Esophagus squamous epithelium (tissue), 5 donors: ENCODE data around the gene LEO1. TPM values are rescaled to one million over a fixed set of nuclear protein-coding genes. Genes with fewer than 3 reads are reported as not detected.

Experiments used
- DNase-seq: peaks from one replicate; lab custom pipeline; 2025; lab: John Stamatoyannopoulos, UW
- H3K27ac ChIP-seq, 4 donors: fragments of 200-600 bp; sonication (generic); one replicate each; pipeline ENCODE4 v1.5.1; 2016 to 2019; ENCODE audit warnings: mild to moderate bottlenecking in 1 of 4
- H3K27me3 ChIP-seq, 4 donors: fragments of 200-600 bp; sonication (generic); 1 replicate in 3 of 4; 2 replicates in 1 of 4; pipeline versions ENCODE4 v1.5.1 to v1.6.0; 2017 to 2021; ENCODE audit warnings: antibody characterized with exemption in 1 of 4
- H3K36me3 ChIP-seq, 3 donors: fragments of 200-600 bp; sonication (generic); one replicate each; pipeline ENCODE4 v1.5.1; 2016 to 2019
- H3K4me1 ChIP-seq, 3 donors: fragments of 200-600 bp; sonication (generic); one replicate each; pipeline ENCODE4 v1.5.1; 2017 to 2019
- H3K4me3 ChIP-seq, 4 donors: fragments of 200-600 bp; sonication (generic); 1 replicate in 3 of 4; 2 replicates in 1 of 4; pipeline ENCODE4 v1.5.1; 2016 to 2019; ENCODE audit warnings: mild to moderate bottlenecking in 2 of 4, moderate library complexity in 1 of 4
- H3K9me3 ChIP-seq, 3 donors: fragments of 200-600 bp; sonication (generic); one replicate each; pipeline ENCODE4 v1.5.1; 2016 to 2019
- CTCF ChIP-seq, 6 experiments: fragments of 450-650 bp in 4 of 6; fragments of 200-600 bp in 2 of 6; sonication (generic) in 2 of 6; IDR thresholded peaks; one replicate each; pipeline ENCODE4 v1.5.1; 2016 to 2019; ENCODE audit warnings: antibody characterized with exemption in 6 of 6, mild to moderate bottlenecking in 4 of 6, moderate library complexity in 4 of 6
- POLR2A ChIP-seq, 4 donors: fragments of 450-650 bp; IDR thresholded peaks; one replicate each; pipeline ENCODE4 v1.6.1; 2017; ENCODE audit warnings: antibody characterized with exemption in 4 of 4, mild to moderate bottlenecking in 4 of 4, moderate library complexity in 3 of 4
- WGBS, 2 donors: methylation state at CpG; one replicate each; pipeline ENCODE4 v1.1.5; 2018; 5-methylcytosine and 5-hydroxymethylcytosine counted together
- intact Hi-C: fragments of 100-400 bp; cut with DNase I; formaldehyde crosslinking; loops from one replicate; pipeline ENCODE4 v1.15.0; 2022
- total RNA-seq, 4 donors: library from RNA; depleted of rRNA; stranded (reverse); fragments of >200 nt; gene quantifications; one replicate each; pipeline ENCODE4 v1.1.0, GENCODE V29; 2016
- donor health status: DM: yes; HTN: yes; CAD: no.

The LEO1 gene
- total RNA-seq, 4 donors from 2014 or later: 23.5 to 38.3 (median 32.4) TPM

- Histone ChIP-seq H3K27me3 (no peaks in the 10 kb centered on the region), H3K9me3 (no peaks in the 10 kb centered on the region), H3K36me3 (peaks cover 0 to 76% (median 0%) of the 10 kb centered on the region in 3 donors), H3K27ac (no peak overlapping the region), H3K4me1 (no peaks in the 10 kb centered on the region), H3K4me3 (no peak overlapping the region)
- TF ChIP-seq CTCF (IDR thresholded peaks at IDR 0.05) (no peak), POLR2A (IDR thresholded peaks at IDR 0.05) (no peak)
- no peak for DNase-seq
- 47 to 57% methylated on average over 1 of the region's 1 CpG for WGBS, 2 donors
- intact Hi-C loops: no loop called here
These were observed 39.4 kb downstream of the LEO1 start for GRCh38 chr15:51932161-51932560.

GRCh38 chr15:51931638-51932037, 39.9 kb downstream of the LEO1 start:
- H3K27me3 ChIP-seq: no peaks in the 10 kb centered on the region
- H3K4me1 ChIP-seq: no peaks in the 10 kb centered on the region
- intact Hi-C loops: no loop called here
- TF ChIP-seq POLR2A (IDR thresholded peaks at IDR 0.05) (no peak), CTCF (IDR thresholded peaks at IDR 0.05) (no peak)
- H3K9me3 ChIP-seq: no peaks in the 10 kb centered on the region
- 68 to 71% methylated on average over 4 of the region's 4 CpGs for WGBS, 2 donors
- no peak for DNase-seq
- no peak overlapping the region for H3K4me3 ChIP-seq
- peaks cover 0 to 76% (median 0%) of the 10 kb centered on the region in 3 donors for H3K36me3 ChIP-seq
- no peak overlapping the region for H3K27ac ChIP-seq

DNA sequence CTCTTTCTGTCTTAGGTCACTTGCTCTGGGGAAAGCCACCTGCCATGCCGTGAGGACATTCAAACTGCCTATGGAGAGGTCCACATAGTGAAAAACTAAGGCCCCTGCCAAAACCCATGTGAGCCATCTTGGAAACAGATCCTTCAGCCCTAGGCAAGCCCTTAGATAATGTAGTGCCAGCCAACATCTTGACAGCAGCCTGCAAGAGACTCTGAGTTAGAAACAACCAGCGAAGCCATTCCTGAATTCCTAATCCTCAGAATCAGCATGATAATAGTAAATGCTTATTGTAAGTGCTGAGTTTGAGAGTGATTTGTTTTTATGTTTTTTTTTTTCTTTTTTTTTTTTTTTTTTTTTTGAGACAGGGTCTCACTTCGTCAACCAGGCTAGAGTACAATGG, 40.6 kb downstream of the LEO1 start:
- Histone ChIP-seq H3K9me3 (no peaks in the 10 kb centered on the region), H3K27me3 (no peaks in the 10 kb centered on the region), H3K36me3 (peaks cover 0 to 76% (median under 1%) of the 10 kb centered on the region in 3 donors), H3K27ac (no peak overlapping the region), H3K4me1 (no peaks in the 10 kb centered on the region), H3K4me3 (no peak overlapping the region)
- intact Hi-C loops: no loop called here
- TF ChIP-seq CTCF (IDR thresholded peaks at IDR 0.05): no peak
- TF ChIP-seq POLR2A (IDR thresholded peaks at IDR 0.05): no peak
- 93 to 100% methylated on average over 1 to 2 of the region's 3 CpGs for WGBS, 2 donors
- DNase-seq: no peak

DNA sequence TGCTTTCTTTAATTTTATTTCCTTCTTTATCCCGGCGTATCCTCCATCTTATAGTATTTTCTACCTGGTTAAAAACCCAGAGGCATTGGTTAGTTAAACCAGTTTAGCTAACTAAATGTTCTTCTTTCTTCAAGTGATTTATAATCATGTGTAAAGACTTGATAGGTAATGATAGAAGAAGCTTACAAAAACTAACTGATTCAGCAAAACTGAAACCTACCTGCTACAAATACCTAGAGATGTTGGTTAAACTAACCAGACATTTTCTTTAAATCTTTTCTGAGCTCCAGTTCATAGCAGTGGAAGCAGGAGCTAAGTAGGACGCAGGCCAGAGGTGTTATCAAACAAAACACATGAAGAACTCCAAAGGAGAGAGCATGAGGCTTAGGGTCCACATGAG, 44.8 kb downstream of the LEO1 start:
- no peak for DNase-seq
- Histone ChIP-seq H3K27me3 (no peaks in the 10 kb centered on the region), H3K9me3 (no peaks in the 10 kb centered on the region), H3K4me3 (no peak overlapping the region), H3K4me1 (no peaks in the 10 kb centered on the region), H3K27ac (no peak overlapping the region), H3K36me3 (peaks cover 3 to 85% (median 10%) of the 10 kb centered on the region in 3 donors)
- TF ChIP-seq POLR2A (IDR thresholded peaks at IDR 0.05) (no peak), CTCF (IDR thresholded peaks at IDR 0.05) (no peak)
- intact Hi-C loops: no loop called here
- 94 to 98% methylated on average over 3 of the region's 3 CpGs for WGBS, 2 donors

DNA sequence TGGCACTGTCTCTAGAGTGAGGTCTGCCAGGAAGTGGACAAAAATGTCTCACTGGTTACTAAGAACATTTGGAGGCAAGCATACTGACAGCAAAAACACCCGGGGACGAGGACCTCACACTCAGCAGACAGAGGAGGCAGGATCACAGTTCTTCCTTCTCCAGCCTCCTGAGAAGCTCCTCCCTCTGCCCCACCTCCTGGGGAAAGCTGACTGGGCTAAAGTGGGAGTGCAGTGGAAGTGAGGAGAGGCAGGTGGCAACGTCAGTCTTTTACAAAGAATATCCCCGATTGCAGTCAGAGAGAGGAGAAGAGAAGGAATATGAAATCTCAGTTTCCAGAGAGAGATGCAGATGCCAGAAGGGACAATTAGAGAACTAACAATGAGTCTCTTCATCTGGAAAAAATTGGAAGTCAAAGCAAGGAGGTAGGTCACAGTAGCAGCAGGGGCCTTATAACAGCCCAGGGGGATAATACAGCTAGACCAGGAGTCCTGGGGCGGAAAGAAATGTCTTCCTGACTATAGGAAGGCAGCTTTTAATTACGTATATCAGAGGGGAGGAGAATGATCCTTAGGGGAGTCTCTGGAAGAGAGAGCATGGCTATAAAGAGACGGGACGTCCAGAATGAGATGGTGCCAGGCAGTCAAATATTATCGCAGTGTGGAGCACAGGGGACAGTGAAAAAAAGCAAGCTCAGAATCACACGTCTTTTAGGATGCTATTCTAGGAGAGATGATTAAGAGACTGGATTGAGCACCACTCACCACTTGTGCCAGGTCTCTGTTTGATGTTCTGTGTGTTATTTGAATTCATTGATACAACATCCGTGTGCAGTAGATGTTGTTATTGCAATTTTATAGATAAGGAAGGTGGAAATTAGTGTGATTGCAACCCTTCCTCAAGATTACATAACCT, 47.2 kb downstream of the LEO1 start:
- Histone ChIP-seq H3K4me3 (no peak overlapping the region), H3K9me3 (no peaks in the 10 kb centered on the region), H3K36me3 (peaks cover 5 to 89% (median 10%) of the 10 kb centered on the region in 3 donors), H3K4me1 (no peaks in the 10 kb centered on the region), H3K27me3 (no peaks in the 10 kb centered on the region), H3K27ac (no peak overlapping the region)
- TF ChIP-seq CTCF (IDR thresholded peaks at IDR 0.05) (no peak), POLR2A (IDR thresholded peaks at IDR 0.05) (no peak)
- no peak for DNase-seq
- 83 to 88% methylated on average over 11 of the region's 11 CpGs for WGBS, 2 donors
- intact Hi-C loops: no loop called here
